Kidney (tissue), 14 donors: Measurements from ENCODE around the gene SHQ1. TPM values are rescaled to one million over a fixed set of nuclear protein-coding genes. Genes with fewer than 3 reads are reported as not detected.

Experiments used
- DNase-seq, 5 donors: peaks; one replicate each; pipeline ENCODE4 v3.0.0-alpha.2; 2013 to 2020
- FAIRE-seq: peaks from 2 replicates; lab custom pipeline; 2012; peaks lifted over from hg19 to GRCh38; lab: Jason Lieb, UNC
- H3K27ac ChIP-seq, 2 donors: one replicate each; pipeline ENCODE4 v1.7.0; 2013; ENCODE audit warnings: low read depth in 2 of 2, low read length in 2 of 2, inconsistent platforms in 1 of 2
- H3K27me3 ChIP-seq: one replicate; pipeline ENCODE4 v1.7.1; 2013; ENCODE audit warnings: low read length, inconsistent platforms; ENCODE audit not compliant: control insufficient read depth, insufficient read depth
- H3K36me3 ChIP-seq, 3 donors: one replicate each; pipeline versions ENCODE4 v1.7.0 to v1.7.1; 2013; ENCODE audit warnings: low read length in 3 of 3, control low read depth in 1 of 3, inconsistent platforms in 1 of 3; ENCODE audit not compliant: insufficient read depth in 3 of 3, control insufficient read depth in 2 of 3
- H3K4me1 ChIP-seq, 3 donors: one replicate each; pipeline versions ENCODE4 v1.7.0 to v1.7.1; 2013; ENCODE audit warnings: low read length in 3 of 3, inconsistent platforms in 1 of 3, low read depth in 1 of 3; ENCODE audit not compliant: control insufficient read depth in 2 of 3, insufficient read depth in 2 of 3
- H3K4me3 ChIP-seq, 3 donors: one replicate each; pipeline versions ENCODE4 v1.7.0 to v1.8.1; 2013; ENCODE audit warnings: low read length in 3 of 3, control low read depth in 1 of 3, inconsistent platforms in 1 of 3
- H3K9ac ChIP-seq, 3 donors: one replicate each; pipeline versions ENCODE4 v1.7.0 to v1.7.1; 2013; ENCODE audit warnings: low read length in 3 of 3, control low read depth in 1 of 3, inconsistent platforms in 1 of 3
- H3K9me3 ChIP-seq, 3 donors: one replicate each; pipeline versions ENCODE4 v1.7.0 to v1.7.1; 2013; ENCODE audit warnings: low read length in 3 of 3, control low read depth in 1 of 3, inconsistent platforms in 1 of 3; ENCODE audit not compliant: control insufficient read depth in 2 of 3, insufficient read depth in 1 of 3
- intact Hi-C: fragments of 100-400 bp; cut with DNase I; formaldehyde crosslinking; loops from one replicate; pipeline ENCODE4 v1.11.1; 2022
- polyA plus RNA-seq: library from polyadenylated mRNA; stranded (reverse); fragments of 350-450 nt; fragmentation: Illumina TruSeq; extraction: RNeasy Lipid Tissue Mini Kit (QIAGEN cat#74804); gene quantifications from one replicate; pipeline ENCODE4 v1.2.3, GENCODE V29; 2014; ENCODE audit warnings: low read depth, low replicate concordance; ENCODE audit not compliant: insufficient read depth
- total RNA-seq: library from RNA; stranded (reverse); fragmentation: NEBNext Ultra II Directional; extraction: Animal tissue kit (Norgen Biotek cat#: 25700); gene quantifications from one replicate; pipeline ENCODE4 v1.2.1, GENCODE V29; 2021
- TF ChIP-seq, protein P1 (sequence below): IDR thresholded peaks from 3 replicates; pipeline ENCODE4 v1.5.1; 2012; ENCODE audit warnings: mild to moderate bottlenecking, moderate library complexity, borderline replicate concordance; ENCODE audit not compliant: insufficient read depth; ENCODE audit errors: extremely low read depth
- donor health status: control.
- donor health status: control.
- donor health status: control.
- donor health status: control.
- donor health status: control.
- donor health status: DM: yes; HTN: yes; CAD: no.
- donor health status: Normal renal cell carcinoma (clear cell type).

The SHQ1 gene
- total and polyA plus RNA-seq, 2 donors from 2014 or later = 8.1 to 23.1 TPM

DNA sequence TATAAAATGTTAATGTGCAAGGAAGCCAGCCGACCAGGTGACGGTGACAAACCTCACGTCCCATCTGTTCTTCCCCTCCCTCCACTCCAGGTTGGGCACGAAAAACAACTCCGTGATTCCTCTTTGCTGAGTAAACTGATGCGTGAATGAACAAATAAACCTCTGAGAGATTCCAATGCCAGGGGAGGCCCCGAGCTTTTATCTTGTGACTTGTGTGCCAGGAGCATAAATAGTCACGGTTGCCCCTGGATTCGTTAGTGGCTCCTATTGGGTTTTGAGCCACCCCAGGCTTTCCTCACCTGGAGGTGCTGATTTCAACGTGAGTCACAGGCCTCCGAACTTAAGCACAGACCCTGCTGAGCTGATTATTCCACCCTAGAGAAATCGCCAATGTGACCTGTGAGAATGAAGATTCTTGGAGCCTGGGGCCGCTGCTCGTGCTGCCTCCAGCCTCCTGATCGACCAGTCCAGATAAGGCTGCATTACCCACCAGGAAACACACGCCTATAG lies 119.2 kb downstream of the SHQ1 start:
- peak in 1 of 5 donors; percentile 32 for DNase-seq
- Histone ChIP-seq H3K9me3 (peaks cover 0 to 5% (median 0%) of the 10 kb centered on the region in 3 donors), H3K4me3 (no peak overlapping the region), H3K27ac (no peak overlapping the region), H3K36me3 (no peaks in the 10 kb centered on the region), H3K27me3 (no peaks in the 10 kb centered on the region), H3K9ac (no peak overlapping the region), H3K4me1 (no peaks in the 10 kb centered on the region)
- intact Hi-C loops = no loop called here
- no peak for FAIRE-seq
- TF ChIP-seq, protein P1, sequence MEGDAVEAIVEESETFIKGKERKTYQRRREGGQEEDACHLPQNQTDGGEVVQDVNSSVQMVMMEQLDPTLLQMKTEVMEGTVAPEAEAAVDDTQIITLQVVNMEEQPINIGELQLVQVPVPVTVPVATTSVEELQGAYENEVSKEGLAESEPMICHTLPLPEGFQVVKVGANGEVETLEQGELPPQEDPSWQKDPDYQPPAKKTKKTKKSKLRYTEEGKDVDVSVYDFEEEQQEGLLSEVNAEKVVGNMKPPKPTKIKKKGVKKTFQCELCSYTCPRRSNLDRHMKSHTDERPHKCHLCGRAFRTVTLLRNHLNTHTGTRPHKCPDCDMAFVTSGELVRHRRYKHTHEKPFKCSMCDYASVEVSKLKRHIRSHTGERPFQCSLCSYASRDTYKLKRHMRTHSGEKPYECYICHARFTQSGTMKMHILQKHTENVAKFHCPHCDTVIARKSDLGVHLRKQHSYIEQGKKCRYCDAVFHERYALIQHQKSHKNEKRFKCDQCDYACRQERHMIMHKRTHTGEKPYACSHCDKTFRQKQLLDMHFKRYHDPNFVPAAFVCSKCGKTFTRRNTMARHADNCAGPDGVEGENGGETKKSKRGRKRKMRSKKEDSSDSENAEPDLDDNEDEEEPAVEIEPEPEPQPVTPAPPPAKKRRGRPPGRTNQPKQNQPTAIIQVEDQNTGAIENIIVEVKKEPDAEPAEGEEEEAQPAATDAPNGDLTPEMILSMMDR = no peak

DNA sequence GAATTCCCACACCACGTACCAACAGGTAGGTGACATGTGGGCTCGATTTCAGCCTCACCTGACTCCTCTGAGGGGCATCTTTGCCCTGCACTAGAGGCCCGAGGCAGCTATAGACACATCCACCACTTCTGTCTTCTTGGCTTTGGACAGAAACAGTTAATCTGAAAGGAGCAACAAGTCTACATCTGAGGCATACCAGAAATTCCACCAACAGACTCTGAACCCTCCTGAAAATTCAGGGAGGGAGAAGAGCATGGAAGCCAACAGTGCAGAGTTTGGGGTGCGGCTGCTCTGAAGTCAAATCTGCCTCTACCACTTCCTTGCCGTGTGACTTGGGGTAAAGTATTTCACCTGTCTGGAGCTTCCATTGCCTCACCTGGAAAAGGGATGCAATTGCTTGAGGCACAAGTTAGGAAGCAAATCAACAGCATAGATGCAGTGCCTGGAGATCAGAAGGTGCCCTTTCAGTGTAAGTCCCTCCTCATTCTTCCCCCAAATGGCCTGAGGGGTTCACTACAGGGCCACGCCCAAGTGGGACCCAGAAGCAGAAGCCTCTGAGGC lies 119.8 kb downstream of the SHQ1 start:
- intact Hi-C loops = no loop called here
- no peak for FAIRE-seq
- H3K36me3 ChIP-seq = no peaks in the 10 kb centered on the region
- TF ChIP-seq, protein P1 = no peak
- peaks cover 0 to 5% (median 0%) of the 10 kb centered on the region in 3 donors for H3K9me3 ChIP-seq
- H3K27me3 ChIP-seq = no peaks in the 10 kb centered on the region
- no peak overlapping the region for H3K4me3 ChIP-seq
- H3K9ac ChIP-seq = no peak overlapping the region
- no peak overlapping the region for H3K27ac ChIP-seq
- no peak for DNase-seq
- no peaks in the 10 kb centered on the region for H3K4me1 ChIP-seq

DNA sequence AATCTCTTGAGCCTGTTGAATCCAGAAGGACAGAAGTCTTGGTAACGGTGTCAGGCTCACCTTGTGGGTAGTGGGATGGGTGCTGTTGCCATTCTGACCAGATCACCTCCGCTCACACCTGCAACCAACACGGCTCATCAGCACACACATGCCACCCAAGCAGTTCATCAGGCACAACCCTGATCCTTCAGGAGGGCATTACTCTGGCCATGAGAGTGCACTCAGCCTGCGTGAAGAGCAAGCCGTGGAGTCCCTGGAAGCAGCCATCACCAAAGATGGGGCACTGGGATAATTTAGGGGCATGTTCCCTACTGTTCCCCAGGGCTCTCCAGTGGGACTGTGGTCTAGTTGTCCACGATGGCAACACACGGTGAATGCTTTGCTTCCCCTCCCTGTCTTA lies 120.5 kb downstream of the SHQ1 start:
- no peak overlapping the region for H3K4me3 ChIP-seq
- no peak overlapping the region for H3K9ac ChIP-seq
- intact Hi-C loops = no loop called here
- TF ChIP-seq, protein P1 = no peak
- peaks cover 0 to under 1% (median 0%) of the 10 kb centered on the region in 3 donors for H3K9me3 ChIP-seq
- DNase-seq = no peak
- no peaks in the 10 kb centered on the region for H3K27me3 ChIP-seq
- no peaks in the 10 kb centered on the region for H3K36me3 ChIP-seq
- H3K4me1 ChIP-seq = no peaks in the 10 kb centered on the region
- no peak overlapping the region for H3K27ac ChIP-seq
- no peak for FAIRE-seq

DNA sequence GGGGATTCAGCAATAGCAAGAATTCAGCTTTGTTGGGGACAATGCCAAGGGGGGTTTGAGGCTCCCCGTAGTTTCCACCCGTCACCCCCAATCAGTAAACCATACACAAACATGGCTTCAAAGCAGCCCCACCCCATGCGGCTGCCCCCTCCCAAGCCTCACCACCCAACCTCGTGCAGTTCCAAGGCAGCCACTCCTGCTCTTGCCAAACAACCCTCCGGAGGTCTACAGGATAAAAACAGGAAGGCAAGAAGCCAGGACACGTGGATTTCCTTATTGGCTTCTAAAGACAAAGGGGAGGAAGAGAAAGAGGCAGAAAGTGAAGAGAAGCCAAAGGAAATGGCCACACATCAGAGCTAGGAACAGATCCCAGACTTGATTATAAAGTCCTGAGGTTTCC lies 121.1 kb downstream of the SHQ1 start:
- Histone ChIP-seq H3K9ac (no peak overlapping the region), H3K4me1 (no peaks in the 10 kb centered on the region), H3K4me3 (no peak overlapping the region), H3K27ac (no peak overlapping the region), H3K9me3 (no peaks in the 10 kb centered on the region), H3K27me3 (no peaks in the 10 kb centered on the region), H3K36me3 (no peaks in the 10 kb centered on the region)
- no peak for FAIRE-seq
- intact Hi-C loops = no loop called here
- no peak for DNase-seq
- TF ChIP-seq, protein P1 = no peak
